GM18505 (cell line): Measurements from ENCODE around the gene CNIH2.

ENCODE experiments used
- ATAC-seq: cut with Tn5 transposase; IDR thresholded peaks from one replicate; pipeline ENCODE4 v1.9.1; 2021; ENCODE audit not compliant: unreplicated experiment
- POLR2A ChIP-seq: IDR thresholded peaks from 4 replicates; pipeline ENCODE4 v1.6.1; 2011; ENCODE audit warnings: borderline replicate concordance; ENCODE audit not compliant: insufficient read depth, insufficient read length; ENCODE audit errors: extremely low read depth

CNIH2 gene

GRCh38 chr11:66264914-66265313 lies 13.1 kb upstream of the CNIH2 start:
- no peak for ATAC-seq
- no peak for TF ChIP-seq POLR2A

DNA sequence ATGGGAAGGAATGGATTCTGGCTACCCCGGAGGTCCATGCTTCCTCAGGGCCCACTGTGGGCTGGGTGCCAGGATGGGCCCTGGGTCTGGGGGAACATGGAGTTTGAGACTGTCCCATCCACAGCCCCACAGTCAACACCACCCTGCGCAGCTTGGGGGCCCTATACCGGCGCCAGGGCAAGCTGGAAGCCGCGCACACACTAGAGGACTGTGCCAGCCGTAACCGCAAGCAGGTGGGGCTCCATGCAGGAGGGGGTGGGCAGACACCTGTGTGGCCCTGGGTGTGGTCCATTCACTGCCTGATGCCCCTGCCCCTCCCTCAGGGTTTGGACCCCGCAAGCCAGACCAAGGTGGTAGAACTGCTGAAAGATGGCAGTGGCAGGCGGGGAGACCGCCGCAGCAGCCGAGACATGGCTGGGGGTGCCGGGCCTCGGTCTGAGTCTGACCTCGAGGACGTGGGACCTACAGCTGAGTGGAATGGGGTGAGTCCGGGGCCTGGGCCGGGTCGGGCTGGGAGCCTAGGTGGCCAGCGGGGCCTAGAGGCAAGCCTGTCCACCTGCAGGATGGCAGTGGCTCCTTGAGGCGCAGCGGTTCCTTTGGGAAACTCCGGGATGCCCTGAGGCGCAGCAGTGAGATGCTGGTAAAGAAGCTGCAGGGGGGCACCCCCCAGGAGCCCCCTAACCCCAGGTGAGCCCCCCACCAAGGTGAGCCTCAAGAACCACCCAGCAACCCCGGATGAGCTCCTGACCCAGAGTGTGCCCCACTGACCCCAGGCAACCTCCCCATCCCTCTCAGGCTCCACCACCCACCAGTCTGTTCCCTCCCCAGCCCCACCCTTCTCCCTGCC lies 12.2 kb upstream of the CNIH2 start:
- no peak for TF ChIP-seq POLR2A
- no peak for ATAC-seq

DNA sequence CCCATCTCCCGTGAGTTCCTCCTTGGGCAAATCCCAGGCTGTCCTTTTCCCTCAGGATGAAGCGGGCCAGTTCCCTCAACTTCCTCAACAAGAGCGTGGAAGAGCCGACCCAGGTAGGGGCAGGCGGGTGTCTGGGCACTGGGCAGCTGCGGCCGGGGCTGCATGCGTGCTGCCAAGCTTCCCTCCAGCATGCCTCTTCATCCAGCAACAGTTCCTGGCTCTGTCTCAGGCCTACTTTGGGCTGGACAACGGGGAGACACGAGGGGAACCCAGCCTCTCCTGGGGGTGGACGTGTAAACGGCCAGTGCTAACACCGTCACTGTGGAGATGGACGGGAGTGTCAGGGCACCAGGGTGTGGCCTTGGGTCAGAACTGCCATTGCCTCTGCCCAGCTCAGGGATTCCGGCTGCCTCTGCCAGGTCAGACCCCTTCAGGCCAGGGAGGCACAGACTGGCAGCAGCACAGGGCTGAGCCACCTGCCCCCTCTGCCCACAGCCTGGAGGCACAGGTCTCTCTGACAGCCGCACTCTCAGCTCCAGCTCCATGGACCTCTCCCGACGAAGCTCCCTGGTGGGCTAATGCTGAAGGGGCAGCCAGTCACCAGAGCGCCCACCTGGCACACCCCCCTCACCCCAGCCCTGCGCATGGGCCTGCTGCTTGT lies 11.5 kb upstream of the CNIH2 start:
- TF ChIP-seq POLR2A, result no peak
- ATAC-seq, result no peak

GRCh38 chr11:66267039-66267378 lies 11.0 kb upstream of the CNIH2 start:
- ATAC-seq, result no peak
- no peak for TF ChIP-seq POLR2A

DNA sequence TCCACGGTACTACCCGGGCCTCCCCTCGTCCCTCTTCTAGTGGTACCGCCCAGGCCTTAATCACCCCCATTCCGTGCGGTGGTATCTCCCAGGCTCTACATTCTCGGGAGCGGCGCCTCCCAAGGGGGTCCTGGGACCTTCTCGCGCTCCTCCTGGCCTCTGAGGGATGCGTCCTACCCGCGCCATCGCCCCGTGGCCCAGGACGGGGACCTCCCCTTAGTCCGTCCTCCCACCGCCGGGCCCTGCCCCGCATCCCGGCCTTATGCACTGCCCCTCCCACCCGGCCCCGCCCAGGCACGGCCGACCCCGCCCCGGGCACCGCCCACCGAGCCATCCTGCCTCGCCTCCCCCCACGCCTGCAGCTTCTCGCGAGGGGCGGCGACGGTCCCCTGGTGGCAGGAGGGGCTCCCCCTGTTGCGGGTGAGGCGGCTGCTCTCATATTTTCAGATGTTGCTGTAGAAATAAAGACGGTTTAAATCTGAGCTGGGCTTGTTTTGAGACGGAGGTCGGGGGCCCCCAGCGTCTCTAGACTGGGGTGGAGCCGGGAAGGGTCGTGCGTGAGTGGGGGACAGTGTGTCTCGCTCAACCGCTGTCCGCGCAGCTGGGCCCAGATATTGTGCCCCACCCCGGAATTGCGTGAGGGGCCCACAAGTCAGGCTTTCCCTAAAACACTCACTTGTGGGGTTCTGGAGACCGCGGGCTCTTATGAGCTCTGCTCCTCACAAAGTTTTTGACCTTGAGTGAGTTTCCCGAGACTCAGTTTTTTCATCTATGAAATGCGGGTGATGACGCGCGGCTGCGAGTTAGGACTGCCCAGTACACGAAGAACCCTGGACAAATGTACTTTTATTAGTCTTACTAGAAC lies 10.4 kb upstream of the CNIH2 start:
- peak; percentile 36 for ATAC-seq

DNA sequence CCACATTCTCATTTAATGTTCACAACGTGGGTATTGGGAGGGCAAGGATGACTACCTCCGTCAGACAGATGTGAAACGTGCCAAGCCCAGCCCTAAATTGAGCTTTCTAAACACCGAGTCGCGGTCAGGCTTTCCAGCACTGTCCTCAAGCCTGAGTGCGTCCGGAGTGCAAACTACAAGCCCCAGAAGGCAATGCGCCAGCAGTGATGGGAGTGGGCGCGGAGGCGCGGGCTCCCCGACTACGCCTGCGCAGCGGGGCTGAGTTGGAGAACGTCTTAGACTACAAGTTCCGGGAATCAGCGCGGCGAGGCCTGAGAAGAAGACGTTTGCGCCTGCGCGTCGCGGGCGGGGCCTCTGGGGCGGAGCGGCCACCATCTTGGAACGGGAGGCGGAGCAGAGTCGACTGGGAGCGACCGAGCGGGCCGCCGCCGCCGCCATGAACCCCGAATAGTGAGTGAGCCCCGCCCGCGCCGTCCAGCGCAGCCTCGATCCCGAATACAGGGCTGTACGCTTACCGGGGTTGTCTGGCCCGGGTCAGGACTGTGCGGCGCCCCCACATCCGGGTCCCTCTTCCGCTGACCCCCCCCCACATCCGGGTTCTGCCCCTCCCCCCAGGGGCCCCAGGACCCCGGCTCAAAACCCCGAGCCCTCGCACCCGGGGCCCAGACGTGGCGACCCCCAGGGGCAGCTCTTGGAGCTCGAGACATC lies 9.6 kb upstream of the CNIH2 start, which contains the start of gene RAB1B:
Gene RAB1B, plus strand, starts transcription at position 396 of the 708 bp plus-strand sequence. Its CDS starts 41 bp downstream, at position 437.
- peak; percentile 76 for ATAC-seq
- peak; percentile 64 for TF ChIP-seq POLR2A

More for the DNA sequence above, 10.4 kb upstream of the CNIH2 start:
- TF ChIP-seq POLR2A, result peak; percentile 42

DNA sequence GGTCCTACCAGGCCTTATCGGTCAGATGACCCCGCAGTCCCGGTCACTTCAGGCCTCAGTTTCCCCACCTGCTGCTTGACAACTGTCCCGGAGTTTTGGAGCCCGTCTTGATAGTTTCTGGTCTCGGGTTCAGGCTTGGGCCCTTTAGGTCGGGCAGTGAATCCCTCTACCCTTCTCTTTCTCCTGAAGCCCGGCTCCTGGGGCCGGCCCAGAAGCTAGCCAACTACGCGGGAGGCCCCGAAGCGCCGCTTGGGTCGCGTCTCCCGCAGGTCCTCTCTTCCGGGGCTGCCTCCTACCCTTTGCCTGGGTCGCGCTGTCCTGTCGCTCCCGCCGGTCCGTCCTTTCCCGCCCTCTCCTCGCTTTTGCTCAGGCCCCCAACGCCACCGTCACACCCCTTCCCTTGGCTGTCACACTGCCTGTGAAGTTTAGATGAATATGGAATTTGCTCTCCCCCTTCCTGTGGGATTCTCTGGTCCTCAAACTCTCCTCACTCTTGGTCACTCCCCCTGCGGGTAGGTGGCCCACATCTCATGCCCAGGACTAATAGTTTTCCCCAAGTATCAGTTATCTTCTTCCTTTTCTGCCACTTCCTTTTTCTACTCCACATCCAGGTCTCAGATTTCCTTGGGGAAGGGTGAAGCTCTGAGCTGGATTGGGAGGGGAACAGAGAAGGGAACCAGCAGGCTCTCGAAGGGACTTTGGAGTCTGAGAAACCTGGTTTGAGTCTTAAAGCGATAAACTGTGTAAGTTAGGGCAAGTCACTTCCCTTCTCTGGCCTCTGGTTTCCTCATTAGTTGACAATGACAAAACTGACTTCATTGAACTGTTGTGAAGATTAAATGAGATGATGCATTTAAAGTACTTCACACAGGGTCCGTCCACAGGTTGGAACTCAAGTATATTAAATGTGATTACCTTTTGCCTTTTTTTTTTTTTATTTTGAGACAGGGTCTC lies 8.7 kb upstream of the CNIH2 start:
- no peak for ATAC-seq
- TF ChIP-seq POLR2A, result no peak

DNA sequence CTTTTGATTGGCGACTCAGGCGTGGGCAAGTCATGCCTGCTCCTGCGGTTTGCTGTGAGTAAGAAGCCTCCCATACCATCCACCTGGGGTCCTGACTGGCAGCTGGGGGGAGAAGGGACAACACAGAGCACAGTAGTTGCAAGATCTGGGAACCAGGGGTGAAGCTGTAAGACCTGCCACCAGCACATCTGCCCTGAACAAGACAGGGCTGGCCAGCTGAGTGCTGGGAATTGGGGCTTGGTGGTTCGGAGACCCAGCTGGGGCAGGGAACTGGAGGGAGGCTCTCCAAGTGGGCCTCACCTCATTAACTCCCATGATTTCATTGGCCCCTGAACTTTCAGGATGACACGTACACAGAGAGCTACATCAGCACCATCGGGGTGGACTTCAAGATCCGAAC lies 6.2 kb upstream of the CNIH2 start:
- no peak for ATAC-seq
- no peak for TF ChIP-seq POLR2A

- TF ChIP-seq POLR2A, result no peak
- no peak for ATAC-seq
These were observed 5.4 kb upstream of the CNIH2 start for GRCh38 chr11:66272596-66272995.

GRCh38 chr11:66274219-66274618 lies 3.8 kb upstream of the CNIH2 start:
- TF ChIP-seq POLR2A, result no peak
- ATAC-seq, result no peak

- no peak for TF ChIP-seq POLR2A
- no peak for ATAC-seq
These were observed 2.6 kb upstream of the CNIH2 start for GRCh38 chr11:66275396-66275795.
